Measurements from ENCODE around the gene SLC22A17.

The SLC22A17 gene

GRCh38 chr14:23357261-23357660 is 4.6 kb upstream of the SLC22A17 start:
- no peak for DNase-seq (ENCODE audit: low read depth)
- no peak overlapping the region for H3K4me3 ChIP-seq (ENCODE audit: control insufficient read depth, low read depth, low read length)
- no peak for TF ChIP-seq CTCF (conservative IDR thresholded peaks at IDR 0.05; ENCODE audit: control insufficient read depth, insufficient read depth, low read depth, low read length)

DNA sequence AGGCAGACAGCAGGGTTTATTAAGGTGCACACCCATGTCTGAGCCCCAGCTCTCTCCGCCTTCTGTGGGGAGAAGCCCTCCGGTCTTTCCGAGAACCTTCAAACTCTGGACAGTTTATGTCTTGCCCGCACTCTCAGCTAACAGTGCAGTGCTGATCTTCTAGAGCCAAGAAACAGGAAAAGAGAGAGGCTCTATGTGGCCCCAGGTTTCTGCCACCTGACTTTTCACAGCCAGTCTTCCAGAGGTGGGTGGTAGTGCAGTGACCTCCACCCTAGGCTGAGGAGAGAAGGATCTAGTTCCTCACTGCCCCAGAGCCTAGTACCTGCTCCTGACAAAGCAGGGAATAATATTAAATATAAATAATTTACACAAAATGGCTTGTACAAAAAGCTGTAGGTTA is 4.0 kb upstream of the SLC22A17 start:
- H3K4me3 ChIP-seq (ENCODE audit: control insufficient read depth, low read depth, low read length), result no peak overlapping the region
- no peak for TF ChIP-seq CTCF (conservative IDR thresholded peaks at IDR 0.05; ENCODE audit: control insufficient read depth, insufficient read depth, low read depth, low read length)
- no peak for DNase-seq (ENCODE audit: low read depth)

DNA sequence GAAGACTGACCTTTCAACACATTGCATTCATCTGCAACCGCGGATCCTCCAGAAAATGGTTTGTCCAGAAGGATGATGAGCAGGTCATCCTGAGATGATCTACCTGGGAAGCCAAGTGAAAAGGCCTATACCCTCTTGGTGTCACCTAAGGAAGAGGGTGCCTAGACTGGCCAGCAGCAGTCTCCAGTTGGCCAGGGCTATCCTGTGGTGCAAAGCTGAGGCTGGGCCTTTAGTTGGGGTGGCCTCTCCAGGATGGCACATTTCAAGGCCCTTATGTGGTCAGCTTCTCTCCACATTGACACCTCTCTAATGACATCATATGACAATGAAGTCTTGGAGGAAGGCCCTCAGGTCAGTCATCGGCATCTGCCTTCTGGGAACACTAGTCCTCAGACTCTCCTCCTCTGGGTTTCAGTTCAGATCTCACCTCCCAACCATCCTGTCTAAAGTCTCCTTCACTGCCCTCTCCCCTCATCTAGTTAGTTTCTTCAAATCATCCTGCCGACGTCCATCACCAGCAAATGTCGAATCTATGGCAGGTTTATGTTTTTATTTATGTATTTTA is 3.3 kb upstream of the SLC22A17 start:
- no peak for TF ChIP-seq CTCF (conservative IDR thresholded peaks at IDR 0.05; ENCODE audit: control insufficient read depth, insufficient read depth, low read depth, low read length)
- H3K4me3 ChIP-seq (ENCODE audit: control insufficient read depth, low read depth, low read length), result no peak overlapping the region
- DNase-seq (ENCODE audit: low read depth), result no peak

DNA sequence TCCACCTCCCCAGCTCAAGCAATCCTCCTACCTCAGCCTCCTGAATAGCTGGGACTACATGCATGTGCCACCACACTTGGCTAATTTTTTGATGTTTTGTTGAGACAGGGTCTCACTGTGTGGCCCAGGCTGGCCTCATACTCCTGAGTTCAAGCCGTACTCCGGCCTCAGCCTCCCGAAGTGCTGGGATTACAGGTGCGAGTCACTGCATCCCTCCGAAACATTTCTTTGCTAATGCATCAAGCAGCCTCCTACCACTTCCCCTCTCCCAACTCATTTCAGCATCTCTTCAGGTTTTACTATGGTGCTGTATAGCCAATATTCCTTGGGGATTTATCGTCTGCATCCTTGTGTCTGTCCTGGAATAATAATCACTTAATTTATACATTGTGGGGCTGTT is 2.3 kb upstream of the SLC22A17 start:
- no peak for DNase-seq (ENCODE audit: low read depth)
- H3K4me3 ChIP-seq (ENCODE audit: control insufficient read depth, low read depth, low read length), result no peak overlapping the region
- TF ChIP-seq CTCF (conservative IDR thresholded peaks at IDR 0.05; ENCODE audit: control insufficient read depth, insufficient read depth, low read depth, low read length), result no peak

DNA sequence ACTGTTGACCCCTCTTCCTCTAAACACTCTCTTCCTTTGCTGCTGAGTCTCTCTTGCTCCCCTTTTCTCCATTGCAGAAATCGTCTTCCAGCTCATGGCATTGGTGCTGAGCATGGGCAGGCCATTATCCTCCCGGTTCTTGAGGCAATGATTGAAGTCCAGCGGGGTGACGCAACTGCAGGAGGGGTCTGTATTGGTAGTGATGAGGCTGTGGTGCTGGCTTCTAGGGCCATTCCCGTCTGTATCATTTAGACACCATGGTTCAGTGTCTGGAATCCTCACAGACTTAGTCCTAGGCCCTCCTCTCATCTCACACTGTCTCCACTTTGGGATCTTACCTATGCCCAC is 720 bp upstream of the SLC22A17 start:
- DNase-seq (ENCODE audit: low read depth), result no peak
- H3K4me3 ChIP-seq (ENCODE audit: control insufficient read depth, low read depth, low read length), result no peak overlapping the region
- no peak for TF ChIP-seq CTCF (conservative IDR thresholded peaks at IDR 0.05; ENCODE audit: control insufficient read depth, insufficient read depth, low read depth, low read length)

- no peak for DNase-seq (ENCODE audit: low read depth)
- H3K4me3 ChIP-seq (ENCODE audit: control insufficient read depth, low read depth, low read length), result peak overlapping the region; percentile 61
- no peak for TF ChIP-seq CTCF (conservative IDR thresholded peaks at IDR 0.05; ENCODE audit: control insufficient read depth, insufficient read depth, low read depth, low read length)
Measured at GRCh38 chr14:23351681-23352505, 794 bp downstream of the SLC22A17 start.
